Heart right ventricle (tissue), 16 donors: ENCODE data around the gene ACAP3. TPM values are rescaled to one million over a fixed set of nuclear protein-coding genes. Genes with fewer than 3 reads are reported as not detected.

Experiments
- ATAC-seq, 8 donors: fragments of 200-7000 bp; cut with Tn5 transposase; one replicate each; pipeline ENCODE4 v1.9.1; 2020; ENCODE audit warnings: mild to moderate bottlenecking in 8 of 8, moderate library complexity in 8 of 8, moderate number of reproducible peaks in 1 of 8
- DNase-seq, 2 donors: peaks; one replicate each; pipeline ENCODE4 v3.0.0-alpha.2; 2020
- H3K27ac ChIP-seq, 10 donors: fragments of 200-600 bp; sonication (generic) in 2 of 10; one replicate each; pipeline versions ENCODE4 v1.5.0 to v1.8.0; 2020 to 2022; ENCODE audit warnings: mild to moderate bottlenecking in 3 of 10
- H3K27me3 ChIP-seq, 7 donors: fragments of 200-600 bp; one replicate each; pipeline ENCODE4 v1.8.0; 2021 to 2022; ENCODE audit warnings: mild to moderate bottlenecking in 2 of 7
- H3K36me3 ChIP-seq, 9 donors: fragments of 200-600 bp; sonication (generic) in 1 of 9; one replicate each; pipeline versions ENCODE4 v1.5.0 to v1.8.0; 2020 to 2022; ENCODE audit warnings: mild to moderate bottlenecking in 2 of 9
- H3K4me1 ChIP-seq, 9 donors: fragments of 200-600 bp; sonication (generic) in 1 of 9; one replicate each; pipeline versions ENCODE4 v1.5.0 to v1.8.0; 2020 to 2022; ENCODE audit warnings: mild to moderate bottlenecking in 4 of 9
- H3K4me3 ChIP-seq, 10 donors: fragments of 200-600 bp; sonication (generic) in 2 of 10; one replicate each; pipeline versions ENCODE4 v1.5.0 to v1.8.0; 2020 to 2022; ENCODE audit warnings: mild to moderate bottlenecking in 7 of 10, moderate library complexity in 2 of 10
- H3K9me3 ChIP-seq, 11 donors: fragments of 200-600 bp in 10 of 11; sonication (generic) in 2 of 11; one replicate each; pipeline versions ENCODE4 v1.5.0 to v1.8.0; 2013 to 2022; ENCODE audit warnings: mild to moderate bottlenecking in 2 of 11, control low read depth in 1 of 11, moderate library complexity in 1 of 11
- CTCF ChIP-seq, 9 donors: fragments of 200-600 bp; sonication (generic) in 2 of 9; IDR thresholded peaks; one replicate each; pipeline versions ENCODE4 v1.5.0 to v1.8.0; 2021 to 2022; ENCODE audit warnings: antibody characterized with exemption in 9 of 9, mild to moderate bottlenecking in 5 of 9, moderate library complexity in 1 of 9
- WGBS, 2 donors: extraction: QIAGEN DNeasy Blood & Tissue Kit; methylation state at CpG; one replicate each; pipeline ENCODE4 v1.1.7; 2013; ENCODE audit warnings: inconsistent platforms in 1 of 2; 5-methylcytosine and 5-hydroxymethylcytosine counted together
- intact Hi-C, 10 donors: fragments of 100-400 bp; cut with DNase I; formaldehyde crosslinking; loops; one replicate each; pipeline versions ENCODE4 v1.11.1 to v1.14.2; 2022
- polyA plus RNA-seq, 2 donors: library from polyadenylated mRNA; stranded (reverse); fragments of 200-250 nt; gene quantifications; one replicate each; pipeline ENCODE4 v1.2.3, GENCODE V29; 2013
- total RNA-seq, 10 donors: library from RNA; stranded (reverse); fragmentation: NEBNext Ultra II Directional in 3 of 10; extraction: Animal tissue kit (Norgen Biotek cat#: 25700) in 3 of 10; gene quantifications; one replicate each; pipeline versions ENCODE4 v1.2.1 to v1.2.4, GENCODE V29; 2021 to 2023
- donor health status: Arrhythmogenic right ventricular cardiomyopathy.
- donor health status: ischemic (EF 13 %, LVEDD 7.1; RV severe dilation, severe dysfunction).
- donor health status: healthy with polysubstance abuse.
- donor health status: DM: no; HTN: yes; CAD: no.
- donor health status: DM: no; HTN: no; CAD: no.
- donor health status: ischemic (EF 25% LVEDD 6.9; RV normal size, moderate dysfunction).
- donor health status: ischemic (EF 25% LVEDD 5.7; RV mildly dilated, moderate dysfunction).
- donor health status: healthy.
- donor health status: DM: yes; HTN: yes; CAD: no.
- donor health status: Ischemic cardiomyopathy.
- donor health status: ischemic (EF 35%, LVEDD 5.7; RV mildly dilated, moderate dysfunction).
- donor health status: nonischemic (EF 11% LVEDD 7.7; RV severe dilation, severe dysfunction).
- donor health status: DM: yes; HTN: yes; CAD: no.
- donor health status: PGD.
- donor health status: ischemic (EF 29% LVEDD 5.4; RV normal size, mild dysfunction).
- donor health status: nonischemic (EF 23%, LVEDD 6.1; RV moderate dilation, normal function).

ACAP3 gene
- total and polyA plus RNA-seq, 12 donors: 22.2 to 152 (median 30.4) TPM

- peaks cover 13 to 43% (median 37%) of the 10 kb centered on the region in 7 donors for H3K27me3 ChIP-seq
- 69 to 75% methylated on average over 22 to 23 of the region's 23 CpGs for WGBS, 2 donors
- intact Hi-C loops: loop anchor here in 3 of 10 donors (5.0 to 10.0 kb wide), 2 partner anchors 120 to 123 kb away; no protein-coding TSS in a partner anchor
These were observed 62.4 kb downstream of the ACAP3 start for GRCh38 chr1:1245178-1245816.

GRCh38 chr1:1244192-1244811 is 63.4 kb downstream of the ACAP3 start:
- no peak overlapping the region for H3K27ac ChIP-seq
- intact Hi-C loops: loop anchor here in 2 of 10 donors (10.0 kb wide), 1 partner anchor 120 kb away; no protein-coding TSS in a partner anchor
- no peaks in the 10 kb centered on the region for H3K36me3 ChIP-seq
- H3K27me3 ChIP-seq: peaks cover 15 to 53% (median 47%) of the 10 kb centered on the region in 7 donors
- DNase-seq: peak in 1 of 2 donors; percentile 27
- H3K9me3 ChIP-seq: no peaks in the 10 kb centered on the region
- TF ChIP-seq CTCF (IDR thresholded peaks at IDR 0.05): no peak
- 46 to 64% methylated on average over 30 of the region's 30 CpGs for WGBS, 2 donors
- H3K4me1 ChIP-seq: peaks cover 0 to 5% (median 0%) of the 10 kb centered on the region in 9 donors
- peak overlapping the region in 9 of 10 donors; percentile 26 to 47 (median 34) for H3K4me3 ChIP-seq
- peak in 3 of 8 donors; percentile 45 to 53 (median 52) for ATAC-seq

More at GRCh38 chr1:1245178-1245816, 62.4 kb downstream of the ACAP3 start:
- Histone ChIP-seq H3K9me3 (no peaks in the 10 kb centered on the region), H3K4me3 (no peak overlapping the region), H3K4me1 (peaks cover 0 to 5% (median 0%) of the 10 kb centered on the region in 9 donors), H3K36me3 (no peaks in the 10 kb centered on the region), H3K27ac (no peak overlapping the region)
- DNase-seq (no peak), ATAC-seq (no peak)
- TF ChIP-seq CTCF (IDR thresholded peaks at IDR 0.05): no peak

GRCh38 chr1:1243807-1244191 is 63.9 kb downstream of the ACAP3 start:
- Histone ChIP-seq H3K4me3 (peak overlapping the region in 9 of 10 donors; percentile 26 to 47 (median 34)), H3K4me1 (peaks cover 0 to 5% (median 0%) of the 10 kb centered on the region in 9 donors), H3K9me3 (no peaks in the 10 kb centered on the region), H3K27me3 (peaks cover 19 to 58% (median 52%) of the 10 kb centered on the region in 7 donors), H3K36me3 (no peaks in the 10 kb centered on the region), H3K27ac (no peak overlapping the region)
- intact Hi-C loops: loop anchor here in 2 of 10 donors (10.0 kb wide), 1 partner anchor 119 kb away; no protein-coding TSS in a partner anchor
- 52 to 57% methylated on average over 21 to 23 of the region's 23 CpGs for WGBS, 2 donors
- peak in 1 of 2 donors; percentile 15 for DNase-seq
- ATAC-seq: peak in 3 of 8 donors; percentile 3 to 7 (median 7)
- TF ChIP-seq CTCF (IDR thresholded peaks at IDR 0.05): no peak

- TF ChIP-seq CTCF (IDR thresholded peaks at IDR 0.05): no peak
- 90 to 98% methylated on average over 20 to 23 of the region's 23 CpGs for WGBS, 2 donors
- peaks cover 0 to 6% (median 0%) of the 10 kb centered on the region in 9 donors for H3K4me1 ChIP-seq
- peak overlapping the region in 3 of 10 donors; percentile 29 to 35 (median 34) for H3K4me3 ChIP-seq
- H3K27ac ChIP-seq: no peak overlapping the region
- H3K27me3 ChIP-seq: peaks cover 19 to 61% (median 58%) of the 10 kb centered on the region in 7 donors
- no peaks in the 10 kb centered on the region for H3K36me3 ChIP-seq
- DNase-seq (no peak), ATAC-seq (no peak)
- intact Hi-C loops: loop anchor here in 2 of 10 donors (10.0 kb wide), 1 partner anchor 118 kb away; no protein-coding TSS in a partner anchor
- H3K9me3 ChIP-seq: no peaks in the 10 kb centered on the region
These were observed 64.5 kb downstream of the ACAP3 start for GRCh38 chr1:1243266-1243660.
